SU-DHL-6 (cell line): ENCODE measurements around the gene TMPRSS12.

ENCODE experiments used
- H2AFZ ChIP-seq: fragments of 200-600 bp; sonication (generic); 2 replicates; pipeline ENCODE4 v1.6.1; 2014; ENCODE audit warnings: low read depth, mild to moderate bottlenecking, moderate library complexity, mixed read lengths, antibody characterized with exemption, low read length; ENCODE audit not compliant: severe bottlenecking
- H3F3A ChIP-seq: fragments of 200-600 bp; shearing (Covaris generic); 2 replicates; pipeline ENCODE4 v1.6.0; 2016; ENCODE audit warnings: antibody characterized with exemption, mild to moderate bottlenecking; ENCODE audit not compliant: insufficient read depth
- H3K27ac ChIP-seq: fragments of 200-600 bp; sonication (generic); 2 replicates; pipeline ENCODE4 v1.5.1; 2016; ENCODE audit warnings: low read depth, mild to moderate bottlenecking, low read length, moderate library complexity, mixed read lengths
- H3K27me3 ChIP-seq: fragments of 200-600 bp; sonication (generic), shearing (Covaris generic); 2 replicates; pipeline ENCODE4 v1.6.0; 2014; ENCODE audit warnings: mild to moderate bottlenecking, low read length
- H3K36me3 ChIP-seq: fragments of 200-600 bp; sonication (generic); 2 replicates; pipeline ENCODE4 v1.6.1; 2014; ENCODE audit warnings: mild to moderate bottlenecking, low read length, mixed read lengths
- H3K4me2 ChIP-seq: fragments of 300-600, 200-600 bp; shearing (Covaris generic), sonication (generic); 2 replicates; pipeline ENCODE4 v1.6.0; 2014; ENCODE audit warnings: low read length, low read depth, mild to moderate bottlenecking; ENCODE audit not compliant: poor library complexity, severe bottlenecking
- H3K4me3 ChIP-seq: fragments of 200-600 bp; sonication (generic); 2 replicates; pipeline ENCODE4 v1.5.1; 2014; ENCODE audit warnings: antibody characterized with exemption, low read length, mild to moderate bottlenecking, mixed read lengths; ENCODE audit not compliant: insufficient read depth, poor library complexity, severe bottlenecking
- H3K79me2 ChIP-seq: fragments of 200-600 bp; sonication (generic); 2 replicates; pipeline ENCODE4 v1.6.1; 2014; ENCODE audit warnings: mild to moderate bottlenecking, low read length, moderate library complexity; ENCODE audit not compliant: insufficient read depth
- H3K9ac ChIP-seq: fragments of 200-600 bp; sonication (generic); 2 replicates; pipeline ENCODE4 v1.7.0; 2014; ENCODE audit warnings: mild to moderate bottlenecking, low read length
- H3K9me2 ChIP-seq: fragments of 200-600 bp; sonication (generic); replicated peaks from 2 replicates; pipeline ENCODE4 v1.6.1; 2014; ENCODE audit warnings: low read length; ENCODE audit not compliant: insufficient read depth
- H3K9me3 ChIP-seq: fragments of 200-600 bp; sonication (generic); 2 replicates; pipeline ENCODE4 v1.6.1; 2014; ENCODE audit warnings: low read length, mixed read lengths; ENCODE audit not compliant: insufficient read depth
- H4K20me1 ChIP-seq: fragments of 200-600 bp; sonication (generic); 2 replicates; pipeline ENCODE4 v1.6.1; 2014; ENCODE audit warnings: low read depth, mild to moderate bottlenecking, antibody characterized with exemption, low read length, moderate library complexity, mixed read lengths
- CTCF ChIP-seq: fragments of 200-600 bp; sonication (generic); IDR thresholded peaks from one replicate; pipeline ENCODE4 v1.5.1; 2017; ENCODE audit warnings: antibody characterized with exemption, mild to moderate bottlenecking, low read length, moderate library complexity; ENCODE audit not compliant: insufficient read depth, poor library complexity, severe bottlenecking
- EZH2phosphoT487 ChIP-seq: fragments of 200-600 bp; sonication (generic), shearing (Covaris generic); conservative IDR thresholded peaks from 2 replicates; pipeline ENCODE4 v1.6.1; 2018; ENCODE audit warnings: mild to moderate bottlenecking, antibody characterized with exemption, low read length, moderate library complexity, mixed read lengths

TMPRSS12 gene

GRCh38 chr12:50842637-50843493 is at the start of gene TMPRSS12:
TSS of gene TMPRSS12 (plus strand) at chr12:50842926. CDS start at chr12:50842965, 39 bp downstream.
- Histone ChIP-seq H3K9me3 (no peaks in the 10 kb centered on the region), H2AFZ (no peak within 1 kb of the TSS), H3K9ac (no peak within 1 kb of the TSS), H3K4me3 (no peak within 1 kb of the TSS), H3K36me3 (no peaks in the 10 kb centered on the region), H3K4me2 (no peak within 1 kb of the TSS), H4K20me1 (no peaks in the 10 kb centered on the region), H3K9me2 (no peaks in the 10 kb centered on the region), H3F3A (no peaks in the 10 kb centered on the region), H3K27me3 (no peaks in the 10 kb centered on the region), H3K27ac (no peak within 1 kb of the TSS), H3K79me2 (no peaks in the 10 kb centered on the region)
- TF ChIP-seq CTCF: no peak
- no peak for TF ChIP-seq EZH2phosphoT487

GRCh38 chr12:50799908-50800307 is 42.8 kb upstream of the TMPRSS12 start:
- peaks cover 3% of the 10 kb centered on the region; the same call in 1 of the 2 replicates for H3K79me2 ChIP-seq
- H3F3A ChIP-seq: peaks cover 5% of the 10 kb centered on the region
- no peaks in the 10 kb centered on the region for H3K27me3 ChIP-seq
- peaks cover 23% of the 10 kb centered on the region; the same call in 1 of the 2 replicates for H3K9me3 ChIP-seq
- no peak overlapping the region for H3K4me2 ChIP-seq
- H2AFZ ChIP-seq: no peak overlapping the region
- TF ChIP-seq CTCF: no peak
- no peak for TF ChIP-seq EZH2phosphoT487
- no peaks in the 10 kb centered on the region for H3K9me2 ChIP-seq
- H3K27ac ChIP-seq: no peak overlapping the region
- H3K36me3 ChIP-seq: peaks cover 55% of the 10 kb centered on the region
- no peak overlapping the region for H3K9ac ChIP-seq
- no peaks in the 10 kb centered on the region for H4K20me1 ChIP-seq
- no peak overlapping the region for H3K4me3 ChIP-seq

GRCh38 chr12:50803230-50803875 is 39.4 kb upstream of the TMPRSS12 start:
- Histone ChIP-seq H3K9ac (no peak overlapping the region), H3K79me2 (0 out of 2 replicates have a peak, but pooled peaks cover 3% of the 10 kb centered on the region)

More at GRCh38 chr12:50803230-50803875, 39.4 kb upstream of the TMPRSS12 start:
- Histone ChIP-seq H4K20me1 (no peaks in the 10 kb centered on the region), H3F3A (peaks cover 5% of the 10 kb centered on the region), H3K36me3 (peaks cover 35% of the 10 kb centered on the region), H3K9me2 (no peaks in the 10 kb centered on the region), H2AFZ (no peak overlapping the region), H3K27me3 (no peaks in the 10 kb centered on the region), H3K27ac (no peak overlapping the region), H3K4me3 (no peak overlapping the region), H3K4me2 (no peak overlapping the region), H3K9me3 (peaks cover 23% of the 10 kb centered on the region; the same call in 1 of the 2 replicates)
- TF ChIP-seq EZH2phosphoT487 (no peak), CTCF (no peak)
